Progenitor cell of endocrine pancreas (in vitro differentiated cells): ENCODE measurements around the gene B3GNT9. TPM values are rescaled to one million over a fixed set of nuclear protein-coding genes. Genes with fewer than 3 reads are reported as not detected.

ENCODE experiments used
- DNase-seq: peaks from one replicate; pipeline ENCODE4 v3.0.0; 2021; ENCODE audit warnings: low spot score; ENCODE audit not compliant: unreplicated experiment
- H3K27ac Mint-ChIP-seq: 2 replicates; pipeline ENCODE4 v1.8.0; 2021; ENCODE audit warnings: mild to moderate bottlenecking, moderate library complexity, mixed read lengths
- H3K27me3 Mint-ChIP-seq: 2 replicates; pipeline ENCODE4 v1.8.0; 2021; ENCODE audit warnings: mixed read lengths
- H3K36me3 Mint-ChIP-seq: 2 replicates; pipeline ENCODE4 v1.8.0; 2022; ENCODE audit warnings: mixed read lengths; ENCODE audit not compliant: insufficient read depth
- H3K4me1 Mint-ChIP-seq: 2 replicates; pipeline ENCODE4 v1.8.0; 2021; ENCODE audit warnings: low read depth, mixed read lengths
- H3K4me3 Mint-ChIP-seq: 2 replicates; pipeline ENCODE4 v1.8.0; 2021; ENCODE audit warnings: low read depth, mild to moderate bottlenecking, moderate library complexity, mixed read lengths
- H3K9me3 Mint-ChIP-seq: 2 replicates; pipeline ENCODE4 v1.8.0; 2021; ENCODE audit warnings: low read depth, mixed read lengths
- total RNA-seq: library from RNA; stranded (reverse); gene quantifications from 2 replicates; pipeline ENCODE4 v1.2.1, GENCODE V29; 2021
- TF ChIP-seq, protein P1 (sequence below): fragments of 200-600 bp; sonication (generic); IDR thresholded peaks from one replicate; pipeline ENCODE4 v1.5.0; 2021; ENCODE audit warnings: antibody characterized with exemption, mild to moderate bottlenecking; ENCODE audit not compliant: unreplicated experiment

Gene B3GNT9
- total RNA-seq, 1 donor from 2014 or later = 5.1 TPM

- Mint-ChIP-seq H3K4me1 (peaks cover 5% of the 10 kb centered on the region), H3K4me3 (peak overlapping the region; percentile 71), H3K27ac (no peak overlapping the region), H3K36me3 (peaks cover 10% of the 10 kb centered on the region), H3K27me3 (peaks cover 49% of the 10 kb centered on the region), H3K9me3 (no peaks in the 10 kb centered on the region)
- DNase-seq = no peak
- TF ChIP-seq, protein P1, sequence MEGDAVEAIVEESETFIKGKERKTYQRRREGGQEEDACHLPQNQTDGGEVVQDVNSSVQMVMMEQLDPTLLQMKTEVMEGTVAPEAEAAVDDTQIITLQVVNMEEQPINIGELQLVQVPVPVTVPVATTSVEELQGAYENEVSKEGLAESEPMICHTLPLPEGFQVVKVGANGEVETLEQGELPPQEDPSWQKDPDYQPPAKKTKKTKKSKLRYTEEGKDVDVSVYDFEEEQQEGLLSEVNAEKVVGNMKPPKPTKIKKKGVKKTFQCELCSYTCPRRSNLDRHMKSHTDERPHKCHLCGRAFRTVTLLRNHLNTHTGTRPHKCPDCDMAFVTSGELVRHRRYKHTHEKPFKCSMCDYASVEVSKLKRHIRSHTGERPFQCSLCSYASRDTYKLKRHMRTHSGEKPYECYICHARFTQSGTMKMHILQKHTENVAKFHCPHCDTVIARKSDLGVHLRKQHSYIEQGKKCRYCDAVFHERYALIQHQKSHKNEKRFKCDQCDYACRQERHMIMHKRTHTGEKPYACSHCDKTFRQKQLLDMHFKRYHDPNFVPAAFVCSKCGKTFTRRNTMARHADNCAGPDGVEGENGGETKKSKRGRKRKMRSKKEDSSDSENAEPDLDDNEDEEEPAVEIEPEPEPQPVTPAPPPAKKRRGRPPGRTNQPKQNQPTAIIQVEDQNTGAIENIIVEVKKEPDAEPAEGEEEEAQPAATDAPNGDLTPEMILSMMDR = no peak
Observed at GRCh38 chr16:67151431-67152097, 766 bp upstream of the B3GNT9 start.

- Mint-ChIP-seq H3K4me3 (peak overlapping the region; percentile 71), H3K9me3 (no peaks in the 10 kb centered on the region), H3K27me3 (peaks cover 38% of the 10 kb centered on the region), H3K4me1 (peaks cover 3% of the 10 kb centered on the region), H3K36me3 (peaks cover 10% of the 10 kb centered on the region), H3K27ac (no peak overlapping the region)
- no peak for DNase-seq
- TF ChIP-seq, protein P1 = peak; percentile 31
Observed at GRCh38 chr16:67150047-67150832, 558 bp downstream of the B3GNT9 start.

DNA sequence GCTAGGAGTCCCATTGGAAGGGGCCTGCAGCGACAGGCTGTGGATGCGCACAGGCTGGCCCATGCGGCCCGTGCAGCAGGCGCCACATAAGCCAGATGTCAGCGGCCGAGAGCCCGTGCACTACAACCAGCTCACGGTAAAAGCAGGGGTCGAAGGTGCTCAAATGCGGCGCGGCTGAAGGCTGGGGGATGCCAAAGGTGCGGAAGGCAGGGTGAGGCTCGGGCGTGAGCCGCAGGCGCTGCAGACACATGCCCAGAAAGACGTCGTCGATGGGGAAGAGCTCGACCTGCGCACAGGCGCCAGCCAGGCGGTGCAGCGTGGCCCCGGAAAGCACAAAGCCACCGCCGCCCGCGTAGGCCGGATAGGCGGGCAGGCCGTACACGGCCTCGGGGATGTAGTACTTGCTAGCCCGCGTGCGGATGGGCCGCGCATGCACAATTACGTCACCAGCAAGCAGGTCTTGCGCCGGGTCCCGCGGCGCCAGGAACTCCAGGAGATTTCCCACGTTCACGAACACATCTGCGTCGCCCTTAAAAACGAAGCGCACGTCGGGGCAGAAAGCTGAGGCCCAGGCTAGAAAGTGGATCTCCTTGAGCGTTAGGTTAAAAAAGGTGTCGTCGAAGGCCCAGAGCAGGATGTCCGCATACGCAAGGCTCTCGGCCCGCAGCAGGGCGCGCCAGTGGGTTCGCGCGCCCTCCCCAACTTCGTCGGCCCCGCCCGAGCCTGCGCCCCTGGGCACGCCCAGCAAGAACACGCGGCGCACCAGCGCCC lies 1.3 kb downstream of the B3GNT9 start:
- TF ChIP-seq, protein P1 = no peak
- Mint-ChIP-seq H3K36me3 (peaks cover 10% of the 10 kb centered on the region), H3K4me3 (no peak overlapping the region), H3K27ac (no peak overlapping the region), H3K27me3 (peaks cover 36% of the 10 kb centered on the region), H3K9me3 (no peaks in the 10 kb centered on the region), H3K4me1 (peaks cover 2% of the 10 kb centered on the region)
- no peak for DNase-seq

- Mint-ChIP-seq H3K36me3 (peaks cover 10% of the 10 kb centered on the region), H3K4me1 (peaks cover 2% of the 10 kb centered on the region), H3K9me3 (no peaks in the 10 kb centered on the region), H3K27me3 (peaks cover 30% of the 10 kb centered on the region), H3K27ac (no peak overlapping the region), H3K4me3 (peak overlapping the region; percentile 11)
- DNase-seq = no peak
- TF ChIP-seq, protein P1 = no peak
Observed at GRCh38 chr16:67148656-67149275, 2.0 kb downstream of the B3GNT9 start.

GRCh38 chr16:67148221-67148620 lies 2.6 kb downstream of the B3GNT9 start:
- peaks cover 2% of the 10 kb centered on the region for H3K4me1 Mint-ChIP-seq
- TF ChIP-seq, protein P1 = no peak
- peaks cover 13% of the 10 kb centered on the region for H3K36me3 Mint-ChIP-seq
- DNase-seq = no peak
- no peaks in the 10 kb centered on the region for H3K9me3 Mint-ChIP-seq
- H3K4me3 Mint-ChIP-seq = no peak overlapping the region
- no peak overlapping the region for H3K27ac Mint-ChIP-seq
- peaks cover 25% of the 10 kb centered on the region for H3K27me3 Mint-ChIP-seq
